Stomach (tissue), 9 donors: ENCODE data around the gene CRTC1. TPM values are rescaled to one million over a fixed set of nuclear protein-coding genes. Genes with fewer than 3 reads are reported as not detected.
"Not testable (repeated sequence)": the region's sequence is repeated elsewhere in the genome, so short reads cannot be mapped to it uniquely, and the experiment has no call there.

Source experiments
- DNase-seq, 2 donors: peaks; one replicate each; pipeline versions ENCODE4 v3.0.0 to v3.0.0-alpha.2; 2013 to 2019
- H3K27ac ChIP-seq, 5 donors: fragments of 200-600 bp in 4 of 5; sonication (generic) in 4 of 5; one replicate each; pipeline ENCODE4 v1.5.1; 2013 to 2019; ENCODE audit warnings: mild to moderate bottlenecking in 1 of 5, moderate library complexity in 1 of 5
- H3K27me3 ChIP-seq, 3 donors: fragments of 200-600 bp; sonication (generic); one replicate each; pipeline ENCODE4 v1.5.1; 2017 to 2019; ENCODE audit warnings: mixed run types in 1 of 3
- H3K36me3 ChIP-seq, 4 donors: fragments of 200-600 bp; sonication (generic); 1 replicate in 3 of 4; 2 replicates in 1 of 4; pipeline ENCODE4 v1.5.1; 2016 to 2019
- H3K4me1 ChIP-seq, 4 donors: fragments of 200-600 bp; sonication (generic); one replicate each; pipeline ENCODE4 v1.5.1; 2016 to 2019
- H3K4me3 ChIP-seq, 4 donors: fragments of 200-600 bp; sonication (generic) in 3 of 4; one replicate each; pipeline ENCODE4 v1.5.1; 2016 to 2019; ENCODE audit warnings: mild to moderate bottlenecking in 1 of 4
- H3K9me3 ChIP-seq, 4 donors: fragments of 200-600 bp; sonication (generic); one replicate each; pipeline ENCODE4 v1.5.1; 2016 to 2019
- CTCF ChIP-seq, 7 experiments: fragments of 450-650 bp in 4 of 7; fragments of 200-600 bp in 3 of 7; sonication (generic) in 3 of 7; IDR thresholded peaks; one replicate each; pipeline ENCODE4 v1.5.1; 2016 to 2019; ENCODE audit warnings: antibody characterized with exemption in 7 of 7, control low read depth in 2 of 7, mild to moderate bottlenecking in 1 of 7
- EP300 ChIP-seq: sonication (generic); formaldehyde crosslinking; IDR thresholded peaks from one replicate; pipeline ENCODE4 v1.6.1; 2017; ENCODE audit warnings: antibody characterized with exemption
- POLR2A ChIP-seq, 4 donors: fragments of 450-650 bp; IDR thresholded peaks; one replicate each; pipeline ENCODE4 v1.6.1; 2016; ENCODE audit warnings: antibody characterized with exemption in 4 of 4, control low read depth in 2 of 4, mild to moderate bottlenecking in 1 of 4, moderate library complexity in 1 of 4
- POLR2AphosphoS5 ChIP-seq, 3 donors: sonication (generic); formaldehyde crosslinking; IDR thresholded peaks; one replicate each; pipeline ENCODE4 v1.6.1; 2016; ENCODE audit warnings: antibody characterized with exemption in 3 of 3
- WGBS, 5 donors: extraction: QIAGEN DNeasy Blood & Tissue Kit in 3 of 5; methylation state at CpG; one replicate each; pipeline versions ENCODE4 v1.1.5 to v1.1.7; 2013 to 2018; 5-methylcytosine and 5-hydroxymethylcytosine counted together
- intact Hi-C: fragments of 100-400 bp; cut with DNase I; formaldehyde crosslinking; loops from one replicate; pipeline ENCODE4 v1.15.1; 2023; ENCODE audit warnings: low total_unique reads
- polyA plus RNA-seq, 3 donors: library from polyadenylated mRNA; stranded (reverse); fragments of 200-250 nt; gene quantifications; one replicate each; pipeline ENCODE4 v1.2.3, GENCODE V29; 2013
- total RNA-seq, 5 donors: library from RNA; depleted of rRNA; stranded (reverse); fragments of >200 nt; gene quantifications; one replicate each; pipeline versions ENCODE4 v1.1.0 to v1.2.3, GENCODE V29; 2014 to 2016
- donor health status: healthy with polysubstance abuse.
- donor health status: Bipolar disorder and iron deficiency.
- donor health status: healthy.

The CRTC1 gene
- total and polyA plus RNA-seq, 8 donors: 4.2 to 28.0 (median 4.6) TPM; not detected in 1

DNA sequence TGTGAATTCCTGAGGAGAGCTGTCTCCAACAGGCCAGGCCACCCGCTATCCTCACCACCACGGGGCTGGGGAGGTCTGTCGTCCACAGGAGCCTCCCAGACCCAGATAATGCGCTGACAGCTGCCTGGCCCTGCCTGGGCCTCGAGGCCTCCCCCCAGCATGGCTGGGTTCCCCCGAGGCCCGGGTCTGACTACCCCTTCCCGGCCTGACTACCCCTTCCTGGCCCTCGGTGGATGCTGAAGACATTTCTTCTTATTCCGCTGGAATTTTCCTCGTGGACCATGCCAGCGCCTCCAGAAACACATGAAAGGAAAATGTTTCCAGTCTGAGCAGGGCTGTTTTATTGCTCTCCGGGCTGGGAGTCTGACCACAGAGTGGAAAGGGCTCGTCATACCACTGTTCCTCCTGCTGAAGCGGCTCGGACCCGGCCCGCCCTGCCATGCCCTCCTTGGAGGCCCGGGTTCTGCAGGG lies 124.4 kb downstream of the CRTC1 start:
- intact Hi-C loops: no loop called here
- Histone ChIP-seq H3K4me1 (no peaks in the 10 kb centered on the region), H3K27ac (no peak overlapping the region), H3K27me3 (peaks cover 0 to 18% (median 0%) of the 10 kb centered on the region in 3 donors), H3K36me3 (no peaks in the 10 kb centered on the region), H3K4me3 (no peak overlapping the region), H3K9me3 (no peaks in the 10 kb centered on the region)
- WGBS, 5 donors: 80 to 87% (median 81%) methylated on average over 14 to 19 of the region's 19 CpGs
- no peak for DNase-seq
- no peak for TF ChIP-seq POLR2A (IDR thresholded peaks at IDR 0.05)
- no peak for TF ChIP-seq CTCF (IDR thresholded peaks at IDR 0.05)
- no peak for TF ChIP-seq EP300
- no peak for TF ChIP-seq POLR2AphosphoS5 (IDR thresholded peaks at IDR 0.05)

DNA sequence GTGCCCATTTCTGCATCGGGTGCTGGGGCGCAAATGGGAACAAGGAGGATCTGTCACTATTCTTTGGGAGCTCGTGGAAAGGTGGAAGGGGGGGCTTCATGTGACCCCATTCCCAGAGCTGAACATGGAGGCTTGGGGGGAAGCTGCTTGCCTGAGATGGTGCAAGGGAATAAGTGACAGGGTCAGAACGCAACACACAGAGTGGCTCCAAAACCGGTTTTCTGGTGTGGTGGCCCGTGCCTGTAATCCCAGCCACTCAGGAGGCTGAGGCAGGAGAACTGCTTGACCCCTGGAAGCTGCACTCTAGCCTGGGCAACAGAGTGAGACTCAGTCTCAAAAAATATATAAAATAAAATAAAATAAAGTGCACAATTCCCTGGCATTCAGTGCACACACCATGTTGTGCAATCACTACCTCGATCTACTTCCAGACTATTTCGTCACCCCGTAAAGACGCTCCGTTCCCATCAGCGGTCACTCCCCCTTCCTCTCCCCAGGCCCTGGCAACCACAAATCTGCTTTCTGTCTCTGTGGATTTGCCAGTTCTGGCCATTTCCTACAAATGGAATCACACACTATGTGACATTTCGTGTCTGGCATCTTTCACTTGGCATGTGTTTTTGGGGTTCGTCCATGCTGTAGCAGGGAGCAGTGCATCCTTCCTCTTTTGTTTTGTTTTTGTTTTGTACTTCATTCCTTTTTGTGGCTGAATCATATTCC lies 125.8 kb downstream of the CRTC1 start:
- Histone ChIP-seq H3K27me3 (peaks cover 0 to 17% (median 0%) of the 10 kb centered on the region in 3 donors), H3K9me3 (no peaks in the 10 kb centered on the region), H3K4me1 (no peaks in the 10 kb centered on the region), H3K4me3 (no peak overlapping the region), H3K27ac (peak overlapping the region in 3 of 5 donors; percentile 34 to 56 (median 43)), H3K36me3 (no peaks in the 10 kb centered on the region)
- TF ChIP-seq POLR2AphosphoS5 (IDR thresholded peaks at IDR 0.05) (peak in 2 of 3 donors; percentile 36 to 47), EP300 (peak; percentile 15), CTCF (IDR thresholded peaks at IDR 0.05) (no peak), POLR2A (IDR thresholded peaks at IDR 0.05) (no peak)
- 52 to 68% (median 58%) methylated on average over 14 of the region's 14 CpGs for WGBS, 5 donors
- peak; percentile 26 to 38 for DNase-seq
- intact Hi-C loops: no loop called here

DNA sequence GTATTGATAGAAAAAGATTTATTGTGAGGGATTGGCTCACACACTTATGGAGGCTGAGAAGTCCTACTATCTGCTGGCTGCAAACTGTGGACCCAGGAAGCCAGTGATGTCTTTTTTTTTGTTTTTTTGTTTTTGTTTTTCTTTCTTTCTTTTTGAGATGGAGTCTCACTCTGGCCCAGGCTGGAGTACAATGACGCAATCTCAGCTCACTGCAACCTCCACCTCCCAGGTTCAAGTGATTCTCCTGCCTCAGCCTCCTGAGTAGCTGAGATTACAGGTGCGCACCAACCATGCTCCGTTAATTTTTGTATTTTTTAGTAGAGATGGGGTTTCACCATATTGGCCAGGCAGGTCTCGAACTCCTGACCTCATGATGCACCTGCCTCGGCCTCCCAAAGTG lies 128.2 kb downstream of the CRTC1 start:
- intact Hi-C loops, H3K9me3 ChIP-seq, DNase-seq, H3K27ac ChIP-seq, H3K4me3 ChIP-seq, H3K4me1 ChIP-seq, H3K36me3 ChIP-seq: not testable (repeated sequence)
- WGBS, 5 donors: 92 to 95% (median 94%) methylated on average over 5 of the region's 5 CpGs
- peaks cover 0 to 15% (median 0%) of the 10 kb centered on the region in 3 donors for H3K27me3 ChIP-seq

DNA sequence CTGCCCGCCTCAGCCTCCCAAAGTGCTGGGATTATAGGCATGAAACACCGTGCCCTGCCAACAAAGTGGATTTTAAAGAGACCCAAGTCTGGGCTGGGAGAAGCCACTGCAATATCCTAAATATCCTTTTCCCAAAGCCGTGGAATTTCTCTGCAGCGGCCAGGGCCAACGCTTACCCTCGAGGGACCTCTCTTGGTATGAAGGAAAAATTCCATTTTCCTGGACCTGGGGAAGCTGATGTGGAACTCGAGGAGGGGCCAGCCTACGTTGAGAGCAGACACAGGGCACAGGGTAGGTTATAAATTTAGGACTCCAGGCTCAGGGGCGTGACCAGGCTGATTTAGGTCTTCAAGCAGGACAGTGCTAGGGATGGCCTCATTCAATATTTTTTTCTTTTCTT lies 130.6 kb downstream of the CRTC1 start:
- intact Hi-C loops: no loop called here
- DNase-seq: peak in 1 of 2 donors; percentile 41
- no peak overlapping the region for H3K27ac ChIP-seq
- no peaks in the 10 kb centered on the region for H3K9me3 ChIP-seq
- peaks cover 0 to 15% (median 0%) of the 10 kb centered on the region in 3 donors for H3K27me3 ChIP-seq
- WGBS, 5 donors: 51 to 61% (median 58%) methylated on average over 9 of the region's 9 CpGs
- H3K36me3 ChIP-seq: no peaks in the 10 kb centered on the region
- no peaks in the 10 kb centered on the region for H3K4me1 ChIP-seq
- no peak for TF ChIP-seq EP300
- H3K4me3 ChIP-seq: no peak overlapping the region

DNA sequence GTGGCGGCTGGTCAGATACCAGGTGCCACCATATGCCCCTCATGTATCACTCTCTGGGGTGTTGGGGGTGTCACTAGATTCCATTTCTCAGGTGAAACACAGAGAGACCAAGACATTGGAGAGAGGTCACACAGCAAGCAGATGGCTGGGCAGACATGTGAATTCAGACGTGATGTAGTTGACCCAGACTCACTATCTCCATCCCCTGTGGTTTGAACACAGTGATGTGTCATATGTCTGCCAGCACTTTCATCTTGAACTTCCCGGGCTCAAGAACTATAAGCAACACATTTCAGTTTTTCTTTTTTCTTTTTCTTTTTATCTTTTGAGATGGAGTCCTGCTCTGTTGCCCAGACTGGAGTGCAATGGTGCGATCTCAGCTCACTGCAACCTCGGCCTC lies 132.2 kb downstream of the CRTC1 start:
- H3K27ac ChIP-seq: no peak overlapping the region
- no peak for DNase-seq
- 84 to 94% (median 93%) methylated on average over 5 of the region's 5 CpGs for WGBS, 5 donors
- no peak for TF ChIP-seq EP300
- no peak for TF ChIP-seq POLR2AphosphoS5 (IDR thresholded peaks at IDR 0.05)
- H3K27me3 ChIP-seq: peaks cover 0 to 17% (median 0%) of the 10 kb centered on the region in 3 donors
- H3K36me3 ChIP-seq: no peaks in the 10 kb centered on the region
- no peaks in the 10 kb centered on the region for H3K9me3 ChIP-seq
- intact Hi-C loops: no loop called here
- H3K4me1 ChIP-seq: no peaks in the 10 kb centered on the region
- no peak overlapping the region for H3K4me3 ChIP-seq

GRCh38 chr19:18816645-18817044 lies 133.2 kb downstream of the CRTC1 start:
- intact Hi-C loops, H3K4me1 ChIP-seq, H3K27ac ChIP-seq, H3K4me3 ChIP-seq, H3K36me3 ChIP-seq, H3K9me3 ChIP-seq, DNase-seq: not testable (repeated sequence)
- peaks cover 0 to 24% (median 0%) of the 10 kb centered on the region in 3 donors for H3K27me3 ChIP-seq
- 83 to 97% (median 91%) methylated on average over 4 of the region's 4 CpGs for WGBS, 5 donors
